Lower lobe of right lung (tissue), 2 donors: ENCODE measurements around the gene NEURL2. TPM values are rescaled to one million over a fixed set of nuclear protein-coding genes. Genes with fewer than 3 reads are reported as not detected.

ENCODE experiments used
- ATAC-seq, 2 donors: fragments of 200-7000 bp; cut with Tn5 transposase; one replicate each; pipeline ENCODE4 v1.9.1; 2020 to 2022; ENCODE audit warnings: mild to moderate bottlenecking in 2 of 2, moderate library complexity in 2 of 2
- DNase-seq: peaks from one replicate; pipeline ENCODE4 v3.0.0-alpha.2; 2020
- H3K27ac ChIP-seq: fragments of 200-600 bp; one replicate; pipeline ENCODE4 v1.8.0; 2022
- H3K27me3 ChIP-seq: fragments of 200-600 bp; one replicate; pipeline ENCODE4 v1.8.0; 2022; ENCODE audit warnings: low read depth
- H3K36me3 ChIP-seq: fragments of 200-600 bp; one replicate; pipeline ENCODE4 v1.8.0; 2022; ENCODE audit warnings: mild to moderate bottlenecking
- H3K4me1 ChIP-seq: fragments of 200-600 bp; one replicate; pipeline ENCODE4 v1.8.0; 2022
- H3K4me3 ChIP-seq: fragments of 200-600 bp; one replicate; pipeline ENCODE4 v1.8.0; 2022; ENCODE audit warnings: mild to moderate bottlenecking
- H3K9me3 ChIP-seq: fragments of 200-600 bp; one replicate; pipeline ENCODE4 v1.8.0; 2022
- CTCF ChIP-seq: fragments of 200-600 bp; IDR thresholded peaks from one replicate; pipeline ENCODE4 v1.8.0; 2022; ENCODE audit warnings: antibody characterized with exemption, mild to moderate bottlenecking
- intact Hi-C: fragments of 100-400 bp; cut with DNase I; formaldehyde crosslinking; loops from one replicate; pipeline ENCODE4 v1.11.0; 2022
- total RNA-seq: library from RNA; stranded (reverse); fragmentation: NEBNext Ultra II Directional; extraction: Animal tissue kit (Norgen Biotek cat#: 25700); gene quantifications from one replicate; pipeline ENCODE4 v1.2.1, GENCODE V29; 2021
- donor health status: DM: no; HTN: yes; CAD: no; lungs with severe emphysema.

The NEURL2 gene
- total RNA-seq, 1 donor from 2014 or later: 2.4 TPM

- DNase-seq (peak; percentile 92), ATAC-seq (peak; percentile 99)
- Histone ChIP-seq H3K4me1 (peaks cover 26% of the 10 kb centered on the region), H3K27ac (peak within 1 kb of the TSS; percentile 85), H3K9me3 (no peaks in the 10 kb centered on the region), H3K36me3 (peaks cover 16% of the 10 kb centered on the region), H3K27me3 (no peaks in the 10 kb centered on the region), H3K4me3 (peak within 1 kb of the TSS; percentile 86)
- no peak for TF ChIP-seq CTCF
- intact Hi-C loops: no loop called here
These were observed 33.7 kb downstream of the NEURL2 start, which contains the start of the genes ACOT8 and ZSWIM3 for GRCh38 chr20:45857114-45857881. Gene ACOT8, minus strand, starts transcription at chr20:45857392. Its CDS starts 77 bp downstream, at chr20:45857315. Gene ZSWIM3, plus strand, starts transcription at chr20:45857614. Its CDS starts 212 bp downstream, at chr20:45857826.

GRCh38 chr20:45853484-45853883, 37.5 kb downstream of the NEURL2 start:
- no peak for ATAC-seq

GRCh38 chr20:45852326-45852725, 38.7 kb downstream of the NEURL2 start:
- no peak for DNase-seq
- H3K27ac ChIP-seq: no peak overlapping the region
- H3K9me3 ChIP-seq: no peaks in the 10 kb centered on the region
- no peak for ATAC-seq
- H3K27me3 ChIP-seq: no peaks in the 10 kb centered on the region
- H3K4me1 ChIP-seq: peaks cover 18% of the 10 kb centered on the region
- no peak overlapping the region for H3K4me3 ChIP-seq
- intact Hi-C loops: no loop called here
- no peak for TF ChIP-seq CTCF
- peaks cover 45% of the 10 kb centered on the region for H3K36me3 ChIP-seq

More at GRCh38 chr20:45853484-45853883, 37.5 kb downstream of the NEURL2 start:
- no peaks in the 10 kb centered on the region for H3K27me3 ChIP-seq
- no peak overlapping the region for H3K27ac ChIP-seq
- H3K4me1 ChIP-seq: peaks cover 25% of the 10 kb centered on the region
- intact Hi-C loops: no loop called here
- peaks cover 33% of the 10 kb centered on the region for H3K36me3 ChIP-seq
- H3K9me3 ChIP-seq: no peaks in the 10 kb centered on the region
- no peak for TF ChIP-seq CTCF
- no peak for DNase-seq
- H3K4me3 ChIP-seq: no peak overlapping the region

- H3K27ac ChIP-seq: no peak overlapping the region
- intact Hi-C loops: no loop called here
- no peak for TF ChIP-seq CTCF
- DNase-seq (no peak), ATAC-seq (no peak)
- H3K9me3 ChIP-seq: no peaks in the 10 kb centered on the region
- peaks cover 53% of the 10 kb centered on the region for H3K36me3 ChIP-seq
- H3K4me1 ChIP-seq: peaks cover 16% of the 10 kb centered on the region
- H3K4me3 ChIP-seq: no peak overlapping the region
- H3K27me3 ChIP-seq: no peaks in the 10 kb centered on the region
These were observed 39.5 kb downstream of the NEURL2 start for GRCh38 chr20:45851501-45851900.

GRCh38 chr20:45850926-45851325, 40.1 kb downstream of the NEURL2 start:
- Histone ChIP-seq H3K4me3 (no peak overlapping the region), H3K9me3 (no peaks in the 10 kb centered on the region), H3K27ac (no peak overlapping the region), H3K27me3 (no peaks in the 10 kb centered on the region), H3K36me3 (peaks cover 59% of the 10 kb centered on the region), H3K4me1 (peaks cover 10% of the 10 kb centered on the region)
- ATAC-seq (no peak), DNase-seq (no peak)
- intact Hi-C loops: no loop called here
- TF ChIP-seq CTCF: no peak
